ENCODE results near the gene TIMM44.

- TF ChIP-seq CTCF (IDR thresholded peaks at IDR 0.05) (no peak), POLR2AphosphoS5 (IDR thresholded peaks at IDR 0.05) (no peak)
Measured at GRCh38 chr19:7888826-7889217, 54.6 kb downstream of the TIMM44 start.

Measured in sigmoid colon (tissue), 4 donors.